ENCODE data around the gene KIAA0930.
A peak's percentile ranks its signal among the peaks of the same experiment; 100 is the strongest.
"Not testable (repeated sequence)": the region's sequence is repeated elsewhere in the genome, so short reads cannot be mapped to it uniquely, and the experiment has no call there.

KIAA0930 gene

DNA sequence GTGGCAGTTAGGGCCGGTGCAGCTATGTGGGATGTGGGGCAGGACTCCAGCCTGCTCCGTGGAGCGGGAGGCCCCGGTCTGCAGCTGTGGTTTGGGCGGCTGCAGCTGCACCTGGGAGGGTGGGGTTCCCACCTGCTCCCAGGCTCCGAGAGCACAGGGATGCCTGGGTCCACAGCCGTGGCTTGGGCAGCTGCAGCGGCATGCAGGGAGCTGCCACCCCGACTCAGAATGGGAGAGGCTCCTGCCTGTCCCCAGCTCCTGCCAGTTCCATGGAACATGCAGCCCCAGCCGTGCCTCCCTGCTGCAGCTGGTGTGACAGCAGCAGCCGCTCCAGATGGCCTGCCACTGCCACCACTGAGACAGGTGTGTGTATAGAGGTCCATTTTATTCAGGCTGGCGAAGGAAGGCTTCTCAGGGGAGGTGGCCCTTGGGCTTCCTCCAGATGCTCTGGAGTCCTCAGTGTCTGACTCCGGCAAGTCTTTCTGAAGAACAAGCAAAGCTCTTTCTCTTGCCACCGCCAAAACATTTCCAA, 22.3 kb upstream of the KIAA0930 start:
- DNase-seq (ENCODE audit: low read depth): no peak

- no peak for DNase-seq (ENCODE audit: low read depth)
Observed at GRCh38 chr22:45262195-45262930, 21.7 kb upstream of the KIAA0930 start.

DNA sequence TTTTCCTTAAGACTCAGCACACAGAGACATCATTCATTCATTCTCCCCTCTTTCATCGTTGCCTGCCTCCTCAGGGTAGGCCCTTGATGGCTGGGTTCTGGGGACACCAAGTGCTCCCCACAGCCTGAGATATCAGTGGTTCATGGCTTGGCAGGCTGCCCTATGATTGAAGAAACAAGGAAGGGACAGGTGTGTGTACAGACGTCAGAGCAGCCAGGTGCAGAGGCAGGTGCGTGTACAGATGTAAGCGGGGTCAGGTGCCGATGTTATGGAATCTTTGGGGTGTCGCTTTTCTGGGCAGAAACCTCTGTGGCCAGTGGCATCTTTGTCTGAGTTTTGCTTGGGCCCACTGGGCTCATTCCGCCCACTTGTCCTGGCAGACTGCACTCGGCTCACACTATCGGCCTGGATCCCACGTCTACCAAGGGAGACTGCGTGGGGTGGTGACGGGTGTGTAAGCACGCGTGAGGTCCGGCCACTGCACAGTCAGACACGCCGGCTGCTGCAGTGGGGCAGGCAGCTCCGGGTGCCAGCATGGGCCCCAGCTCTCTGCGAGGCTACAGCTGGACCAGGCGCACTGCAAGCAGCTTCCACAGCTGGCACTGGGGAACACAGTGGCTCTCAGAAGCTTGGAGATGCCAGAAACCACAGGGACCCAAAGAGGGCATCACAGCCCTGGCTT, 20.9 kb upstream of the KIAA0930 start:
- DNase-seq (ENCODE audit: low read depth): no peak

- DNase-seq (ENCODE audit: low read depth): not testable (repeated sequence)
Observed at GRCh38 chr22:45260395-45260759, 19.7 kb upstream of the KIAA0930 start.

GRCh38 chr22:45259754-45260394, 19.2 kb upstream of the KIAA0930 start:
- no peak for DNase-seq (ENCODE audit: low read depth)

DNA sequence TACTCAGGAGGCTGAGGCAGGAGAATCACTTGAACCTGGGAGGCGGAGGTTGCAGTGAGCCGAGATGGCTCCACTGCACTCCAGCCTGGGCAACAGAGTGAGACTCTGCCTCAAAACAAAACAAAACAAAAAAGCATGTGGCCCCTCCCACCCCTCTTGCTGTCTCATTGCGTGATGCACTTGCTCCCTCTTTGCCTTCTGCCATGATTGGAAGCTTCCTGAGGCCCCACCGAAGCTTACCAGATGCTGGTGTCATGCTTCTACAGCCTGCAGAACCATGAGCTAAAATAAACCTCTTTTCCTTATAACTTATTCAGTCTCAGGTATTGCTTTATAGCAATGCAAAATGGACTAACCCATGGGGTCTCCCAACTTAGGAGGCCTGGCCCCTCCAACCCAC, 17.2 kb upstream of the KIAA0930 start:
- not testable (repeated sequence) for DNase-seq (ENCODE audit: low read depth)

DNA sequence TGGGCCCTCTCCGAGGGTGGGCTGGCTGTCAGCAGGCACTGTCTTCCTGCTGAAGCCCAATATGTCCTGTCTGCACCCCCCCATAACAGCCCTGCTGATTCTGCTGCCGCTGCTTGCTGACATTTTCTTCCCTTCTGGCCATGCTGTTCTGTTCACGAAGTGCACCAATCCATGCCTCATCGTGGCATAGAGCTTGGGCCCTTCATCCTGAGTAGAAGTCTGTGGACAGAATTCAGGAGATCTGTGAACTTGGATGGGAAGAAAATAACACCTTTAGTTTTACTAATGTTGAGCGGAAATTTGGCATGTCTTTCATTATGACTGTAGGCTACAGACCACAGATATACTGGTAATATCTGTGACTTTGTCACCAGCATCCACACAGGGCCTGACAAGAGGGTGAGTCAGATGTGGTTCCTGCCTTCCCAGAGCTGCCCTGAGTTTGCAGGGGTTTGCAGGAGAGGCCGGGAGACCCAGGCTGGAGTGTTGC, 14.1 kb upstream of the KIAA0930 start:
- no peak for DNase-seq (ENCODE audit: low read depth)

GRCh38 chr22:45254388-45254787, 13.7 kb upstream of the KIAA0930 start:
- DNase-seq (ENCODE audit: low read depth): no peak

DNA sequence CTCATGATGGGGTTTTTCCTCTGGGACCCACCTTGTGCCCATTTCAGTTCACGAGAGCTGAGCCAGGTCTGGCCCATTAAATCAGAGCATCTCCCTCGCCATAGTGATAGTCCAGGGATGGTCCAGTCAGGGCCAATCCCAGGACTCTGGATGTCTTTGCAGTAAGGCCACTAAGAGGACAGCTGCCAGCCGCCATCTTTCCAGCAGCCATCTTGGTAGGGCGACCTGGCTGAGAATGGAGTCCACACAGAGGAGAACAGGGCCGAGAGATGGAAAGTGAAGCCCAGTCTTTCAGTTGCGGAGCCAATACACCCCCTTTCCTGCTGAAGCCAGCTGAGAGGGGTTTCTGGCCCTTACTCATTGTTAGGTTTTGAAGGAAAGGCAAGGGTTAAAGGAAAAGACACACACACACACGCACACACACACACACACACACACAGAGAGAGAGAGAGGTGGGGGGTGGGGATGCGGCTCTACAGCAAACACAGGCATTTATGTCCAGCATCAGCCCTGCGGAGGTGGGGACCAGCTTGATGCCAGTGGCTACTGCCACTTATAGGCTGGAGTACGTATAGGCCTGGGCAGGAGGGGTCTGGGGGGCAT, 12.4 kb upstream of the KIAA0930 start:
- DNase-seq (ENCODE audit: low read depth): no peak

- DNase-seq (ENCODE audit: low read depth): no peak
Observed at GRCh38 chr22:45251825-45252224, 11.1 kb upstream of the KIAA0930 start.

DNA sequence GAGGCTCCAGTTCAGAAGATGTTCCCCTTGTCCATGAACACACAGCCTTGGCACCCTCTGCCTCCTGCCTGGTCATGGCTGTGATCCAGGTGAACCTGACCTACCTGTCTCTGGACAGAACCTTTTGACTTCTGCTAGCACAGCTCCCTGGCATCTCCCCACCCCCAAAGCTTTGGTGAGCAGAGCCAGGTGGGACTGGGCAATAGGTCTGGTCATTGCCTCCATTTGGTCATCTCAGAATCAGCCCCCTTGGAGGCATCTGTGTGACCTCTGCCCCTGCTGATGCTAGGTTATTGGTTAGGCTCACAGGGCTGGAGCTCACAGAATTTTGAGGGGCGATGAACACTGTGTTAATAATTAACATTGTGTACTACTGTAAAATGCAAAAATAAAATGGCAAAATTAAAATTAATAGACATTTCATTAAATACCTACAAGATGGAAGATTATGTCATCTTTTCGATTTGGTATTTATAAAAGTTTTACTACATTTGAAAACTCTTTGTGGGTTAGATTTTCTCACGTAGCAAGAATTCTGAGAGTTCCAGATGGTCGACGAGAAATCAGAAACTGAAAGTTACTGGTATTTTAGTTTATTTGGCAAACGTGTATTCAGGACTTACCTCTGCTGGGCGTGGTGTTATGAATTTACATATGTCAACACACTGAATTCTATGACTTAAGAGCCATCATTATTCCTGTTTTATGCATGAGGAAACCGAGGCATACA, 8.3 kb upstream of the KIAA0930 start:
- DNase-seq (ENCODE audit: low read depth): no peak

DNA sequence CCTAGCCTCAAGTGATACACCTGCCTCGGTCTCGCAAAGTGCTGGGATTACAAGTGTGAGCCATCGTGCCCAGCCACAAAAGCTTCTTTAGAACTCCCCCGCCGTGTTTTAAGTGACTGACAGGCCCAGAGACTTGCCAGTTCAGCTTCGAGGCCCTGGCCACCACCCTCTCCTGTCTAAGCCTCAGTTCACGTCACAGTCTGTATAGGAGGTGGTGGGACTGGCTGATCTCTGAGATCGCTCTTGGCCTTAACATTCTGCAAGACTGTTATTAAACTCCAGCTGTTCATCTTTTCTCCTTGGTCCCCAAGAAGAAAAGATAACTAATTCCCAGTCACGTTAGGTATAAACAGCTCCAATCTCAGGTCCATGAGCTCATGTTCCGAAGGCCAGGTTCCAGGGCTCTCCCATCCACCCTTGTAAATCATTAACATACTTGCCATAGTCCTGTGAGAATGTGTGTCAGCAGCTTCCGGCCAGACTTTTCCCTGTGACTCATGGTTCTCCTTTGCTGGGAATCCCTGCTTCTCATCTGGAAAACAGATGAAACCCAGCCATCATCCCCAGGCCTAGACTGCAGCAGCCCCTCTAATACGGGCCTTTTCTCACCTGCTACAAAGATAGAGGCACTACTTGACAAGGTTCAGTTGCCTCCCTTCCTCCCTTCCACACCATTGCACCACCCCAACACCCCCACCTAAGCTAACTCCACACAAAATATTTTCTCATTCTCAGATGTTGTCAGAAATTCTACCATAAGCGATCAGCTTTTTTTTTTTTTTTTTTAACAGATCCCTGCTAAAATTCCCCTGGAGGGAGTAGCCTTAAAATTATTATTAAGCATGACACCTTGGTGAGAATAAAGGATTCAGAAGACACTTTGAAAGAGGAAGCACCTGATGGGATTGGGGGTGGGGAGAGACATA, 5.6 kb upstream of the KIAA0930 start:
- DNase-seq (ENCODE audit: low read depth): no peak

DNA sequence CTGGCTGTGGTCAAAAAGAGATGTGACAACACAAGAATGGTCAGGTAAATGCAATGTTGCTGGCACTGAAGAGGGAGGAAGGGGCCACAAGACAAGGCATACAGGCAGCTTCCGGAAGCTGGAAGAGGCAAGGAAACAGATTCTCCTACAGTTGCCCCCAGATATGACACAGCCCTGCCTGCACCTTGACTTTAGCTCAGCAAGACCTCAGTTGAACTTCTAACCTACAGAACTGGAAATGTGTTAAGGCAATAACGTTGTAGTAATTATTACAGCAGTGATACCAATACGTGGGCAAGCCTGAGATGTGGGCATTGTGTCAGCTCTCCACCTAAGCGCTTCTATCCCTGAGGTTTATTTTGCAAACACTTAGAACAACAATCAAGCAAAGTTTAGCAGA, 4.2 kb upstream of the KIAA0930 start:
- no peak for DNase-seq (ENCODE audit: low read depth)

DNA sequence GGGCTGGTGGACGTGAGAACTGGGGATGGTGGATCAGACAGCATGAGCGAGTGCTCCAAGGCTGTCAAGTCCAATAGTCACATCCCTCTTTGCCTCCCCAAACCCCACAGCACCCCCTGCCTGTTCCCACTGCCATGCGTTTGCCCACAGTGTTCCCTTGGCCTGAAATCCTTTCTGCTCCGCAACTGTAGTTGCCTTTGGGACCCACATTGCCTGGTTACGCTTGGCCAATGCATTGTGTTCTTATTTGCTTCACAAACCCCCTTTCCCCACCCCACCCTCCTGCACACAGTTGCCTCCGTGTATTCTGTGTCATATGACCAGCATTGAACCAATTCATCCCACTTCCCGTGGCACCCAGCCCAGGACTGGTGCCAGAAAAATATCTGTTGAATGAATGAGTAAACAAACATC, 2.1 kb upstream of the KIAA0930 start:
- no peak for DNase-seq (ENCODE audit: low read depth)

DNA sequence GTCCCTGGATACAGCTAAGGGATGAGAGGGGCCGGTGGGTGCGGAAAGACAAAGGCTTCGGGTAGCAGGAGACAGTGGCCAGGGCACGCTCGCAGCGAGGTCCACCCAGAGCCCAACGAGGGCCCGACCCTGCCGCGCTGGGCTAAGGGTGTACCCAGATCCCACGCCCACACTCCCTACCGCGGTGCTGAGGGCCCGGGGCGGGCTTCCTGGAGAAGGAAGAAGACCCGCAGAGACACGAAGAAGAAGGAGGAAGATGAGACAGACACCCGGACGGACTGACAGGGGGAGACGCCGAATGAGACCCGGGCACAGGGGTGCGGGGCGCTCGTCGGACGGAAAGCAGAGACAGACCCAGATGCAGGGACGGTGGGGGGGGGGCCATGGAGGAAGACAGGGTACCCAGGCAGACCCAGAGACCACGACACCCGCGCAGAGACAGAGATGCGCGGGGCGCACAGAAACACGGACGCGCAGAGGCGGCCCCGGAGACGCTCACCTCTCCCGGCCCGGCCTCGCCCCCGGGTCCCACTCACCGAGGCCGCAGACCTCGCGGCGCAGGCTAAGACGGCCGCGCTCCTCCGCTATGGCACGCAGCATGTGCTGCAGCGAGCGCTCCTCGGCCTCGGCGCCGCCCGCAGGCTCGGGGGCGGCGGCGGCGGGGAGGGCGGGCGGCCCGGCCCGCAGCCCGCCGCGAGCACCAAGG, 437 bp downstream of the KIAA0930 start:
- peak; percentile 19 for DNase-seq (ENCODE audit: low read depth)

DNA sequence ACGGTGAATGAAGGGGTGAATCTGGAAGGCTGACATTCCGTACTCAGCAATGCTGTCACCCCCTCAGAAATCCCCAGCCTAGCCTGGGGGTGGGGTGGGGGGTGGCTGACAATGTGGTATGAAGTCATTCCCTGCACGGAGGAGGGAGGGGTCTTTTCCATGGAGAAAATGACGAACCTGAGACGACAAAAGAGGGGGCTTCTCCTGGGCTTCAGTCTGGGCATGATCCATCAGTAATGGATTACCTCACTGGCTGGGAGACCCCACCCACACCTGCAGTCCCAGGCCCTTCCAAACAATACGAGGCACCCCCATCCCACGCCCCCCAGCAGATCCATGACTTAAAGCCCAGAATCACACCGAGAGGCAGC, 1.0 kb downstream of the KIAA0930 start:
- no peak for DNase-seq (ENCODE audit: low read depth)

DNA sequence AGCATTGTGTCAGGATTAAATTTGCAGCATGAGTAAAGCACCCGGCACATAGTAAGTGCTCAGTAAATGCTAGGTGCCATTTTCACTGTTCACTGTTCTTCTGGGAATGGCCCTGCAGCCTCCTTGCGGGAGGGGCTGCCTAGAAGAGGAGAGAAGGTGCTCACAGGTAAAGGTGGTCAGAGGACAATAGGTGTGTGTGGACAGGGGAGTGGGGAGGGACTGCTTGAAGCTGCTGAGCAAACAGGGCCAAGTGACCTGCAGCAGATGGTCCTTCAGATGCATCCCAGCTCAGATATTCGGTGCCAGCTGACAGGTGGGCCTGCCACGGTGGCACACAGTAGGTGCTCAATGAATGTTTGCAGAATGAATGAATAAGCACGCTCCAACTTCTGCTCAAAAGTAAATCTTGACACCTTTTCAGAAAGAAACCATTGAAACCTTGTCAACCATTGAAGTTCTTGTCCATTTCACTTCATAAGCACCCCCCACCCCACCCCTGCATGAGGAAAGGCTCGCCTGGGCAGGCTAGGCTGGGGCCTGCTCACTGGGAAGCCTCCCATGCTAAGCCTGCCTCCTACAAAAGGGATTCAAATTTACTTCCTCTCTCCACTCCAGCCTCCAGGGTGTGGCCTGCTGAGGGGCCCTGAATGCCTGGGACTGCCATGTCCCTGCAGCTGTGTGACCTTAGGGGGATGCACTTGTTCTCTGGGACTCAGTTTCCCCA, 1.6 kb downstream of the KIAA0930 start:
- DNase-seq (ENCODE audit: low read depth): no peak

DNA sequence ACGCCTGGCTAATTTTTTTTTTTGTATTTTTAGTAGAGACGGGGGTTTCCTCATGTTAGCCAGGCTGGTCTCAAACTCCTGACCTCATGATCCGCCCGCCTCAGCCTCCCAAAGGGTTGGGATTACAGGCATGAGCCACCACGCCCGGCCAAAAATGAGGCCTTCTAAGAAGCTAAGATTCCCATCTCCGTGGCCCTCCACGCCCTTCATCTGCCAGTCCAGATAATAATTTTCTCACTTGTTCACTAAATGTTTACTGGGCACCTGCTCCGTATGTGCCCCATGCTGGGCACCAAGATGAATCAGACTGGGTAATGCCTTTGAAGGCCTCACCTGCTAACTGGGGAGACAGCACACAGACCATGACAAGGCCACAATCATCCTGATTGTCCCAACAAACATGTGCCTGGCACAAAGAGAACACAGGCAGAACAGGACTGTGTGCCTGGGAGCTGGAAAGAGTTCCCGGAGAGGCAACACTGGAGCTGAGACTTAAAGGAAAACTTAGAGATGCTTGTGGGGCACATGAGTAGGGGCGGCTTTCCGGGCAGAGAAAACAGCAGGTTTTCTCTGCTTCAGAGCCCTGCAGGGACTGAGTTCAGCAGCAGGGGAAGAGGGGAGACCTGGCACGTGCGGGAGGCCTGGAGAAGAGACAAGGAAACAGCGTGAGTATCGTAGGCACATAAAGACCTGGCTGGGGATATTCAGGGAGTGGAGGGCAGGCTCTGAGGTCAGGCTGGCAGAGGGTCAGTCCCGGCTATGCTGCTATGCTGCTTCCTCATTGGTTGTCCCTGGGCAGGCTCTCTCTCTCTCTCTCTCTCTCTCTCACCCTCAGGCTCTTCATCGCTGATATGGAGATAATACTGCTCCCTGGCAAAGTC, 2.4 kb downstream of the KIAA0930 start:
- no peak for DNase-seq (ENCODE audit: low read depth)
